GM19035 (cell line): ENCODE results near the gene DBX2.
A peak's percentile ranks its signal among the peaks of the same experiment; 100 is the strongest.
"Not testable (repeated sequence)": the region's sequence is repeated elsewhere in the genome, so short reads cannot be mapped to it uniquely, and the experiment has no call there.

Source experiments
- ATAC-seq: cut with Tn5 transposase; IDR thresholded peaks from one replicate; pipeline ENCODE4 v1.9.1; 2021; ENCODE audit not compliant: unreplicated experiment

DBX2 gene

DNA sequence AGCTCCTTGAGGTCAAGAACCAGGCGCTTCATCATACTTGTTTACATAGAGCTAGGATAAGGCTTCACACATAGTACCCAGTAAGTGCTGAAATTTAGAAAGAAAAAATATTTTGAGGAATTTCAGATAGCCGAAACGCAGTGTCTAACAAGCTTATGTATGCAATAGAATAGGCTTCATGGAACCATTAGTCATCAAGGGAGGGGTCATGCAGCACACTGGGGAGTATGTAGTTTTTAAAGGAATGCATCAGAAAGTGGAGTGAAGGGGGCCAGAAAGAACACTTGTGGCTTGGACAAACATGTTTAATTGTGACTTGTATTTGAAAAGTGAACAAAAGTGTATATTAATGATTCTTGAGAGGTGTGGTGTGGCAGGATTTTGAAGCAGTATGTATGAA, 38.1 kb downstream of the DBX2 start:
- no peak for ATAC-seq

DNA sequence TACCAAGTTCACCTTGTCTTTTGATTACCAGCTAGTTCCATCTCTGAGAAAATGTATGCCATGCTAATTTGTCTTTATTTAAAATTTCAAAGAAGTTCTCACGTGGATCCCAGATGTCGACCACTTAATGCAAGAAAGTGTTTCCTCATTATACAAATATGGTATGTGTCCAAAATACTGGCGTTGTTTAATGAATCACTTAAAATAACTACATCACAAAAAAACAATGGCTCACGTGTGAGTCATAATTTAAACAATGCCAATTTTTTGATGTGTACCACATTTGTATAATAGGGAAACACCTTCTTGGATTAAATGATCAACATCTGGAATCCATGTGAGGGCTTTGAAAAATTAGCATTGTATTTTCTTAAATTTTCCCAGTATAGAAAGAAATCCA, 40.8 kb downstream of the DBX2 start:
- no peak for ATAC-seq

DNA sequence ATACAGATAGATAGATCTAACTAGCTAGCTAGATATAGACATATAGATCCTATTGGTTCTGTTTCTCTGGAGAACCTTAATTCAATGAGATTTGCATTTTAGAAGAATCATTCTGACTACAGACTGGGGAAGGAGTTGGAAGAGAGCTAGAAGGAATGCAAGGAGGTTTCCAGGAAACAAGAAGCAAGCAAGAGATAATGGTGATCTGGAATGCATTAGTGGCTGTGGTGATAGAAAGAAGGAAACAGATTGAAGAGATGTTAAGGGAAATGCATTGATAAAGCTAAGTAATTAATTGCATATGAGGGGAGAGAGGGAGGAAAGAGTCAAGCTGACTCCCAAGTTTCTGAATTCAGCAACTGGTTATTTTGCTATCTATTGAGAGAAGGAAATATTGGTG, 42.7 kb downstream of the DBX2 start:
- ATAC-seq, result no peak

DNA sequence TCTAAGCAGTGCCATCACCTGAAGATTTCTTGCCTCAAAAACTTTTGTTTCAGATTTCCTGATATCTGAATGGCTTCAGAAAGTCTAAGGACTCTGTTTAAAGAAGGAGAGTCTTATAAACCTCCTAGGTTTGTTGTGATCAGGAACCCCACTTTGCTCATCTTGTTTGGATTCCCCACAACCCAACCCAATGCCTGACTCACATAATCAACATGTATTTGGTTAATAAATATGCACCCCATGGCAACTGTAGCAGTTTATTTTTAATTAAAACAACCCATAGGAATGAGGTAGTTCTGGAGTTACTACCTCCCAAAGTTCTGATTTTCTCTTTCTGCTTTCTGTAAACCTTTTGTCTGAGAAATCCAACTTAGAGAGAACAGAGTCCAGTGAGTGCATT, 51.5 kb downstream of the DBX2 start:
- ATAC-seq, result no peak

DNA sequence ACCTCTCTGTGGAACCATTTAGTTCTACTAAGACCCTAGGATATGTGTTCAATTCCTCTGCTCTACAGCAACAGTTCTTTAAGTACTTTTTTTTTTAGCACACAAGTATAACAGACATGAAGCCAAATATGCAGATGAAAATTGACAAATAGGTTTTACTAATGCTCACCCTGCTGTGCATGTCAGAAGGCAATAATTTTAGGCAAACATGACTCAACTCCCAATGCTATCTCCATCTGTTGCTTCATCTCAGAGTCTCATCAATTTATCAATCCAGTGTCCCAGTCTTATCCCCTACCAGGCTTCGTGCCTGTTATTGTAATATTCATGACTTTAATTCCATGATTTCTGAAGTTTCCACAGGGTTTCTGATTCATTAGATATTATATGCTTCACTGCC, 57.7 kb downstream of the DBX2 start:
- ATAC-seq, result no peak

DNA sequence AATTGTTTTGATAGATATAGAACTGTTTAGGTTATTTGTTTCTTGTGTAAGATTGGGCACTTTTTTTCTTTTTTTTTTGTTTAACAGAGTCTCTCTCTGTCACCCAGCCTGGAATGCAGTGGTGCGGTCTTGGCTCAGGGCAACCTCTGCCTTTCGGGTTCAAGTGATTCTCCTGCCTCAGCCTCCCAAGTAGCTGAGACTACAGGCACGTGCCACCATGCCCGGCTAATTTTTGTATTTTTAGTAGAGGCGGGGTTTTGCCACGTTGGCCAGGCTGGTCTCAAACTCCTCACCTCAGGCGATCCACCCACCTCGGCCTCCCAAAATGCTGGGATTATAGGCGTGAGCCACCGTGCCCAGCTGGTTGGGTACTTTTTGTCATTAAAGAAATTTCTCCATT, 66.0 kb downstream of the DBX2 start:
- ATAC-seq, result not testable (repeated sequence)

DNA sequence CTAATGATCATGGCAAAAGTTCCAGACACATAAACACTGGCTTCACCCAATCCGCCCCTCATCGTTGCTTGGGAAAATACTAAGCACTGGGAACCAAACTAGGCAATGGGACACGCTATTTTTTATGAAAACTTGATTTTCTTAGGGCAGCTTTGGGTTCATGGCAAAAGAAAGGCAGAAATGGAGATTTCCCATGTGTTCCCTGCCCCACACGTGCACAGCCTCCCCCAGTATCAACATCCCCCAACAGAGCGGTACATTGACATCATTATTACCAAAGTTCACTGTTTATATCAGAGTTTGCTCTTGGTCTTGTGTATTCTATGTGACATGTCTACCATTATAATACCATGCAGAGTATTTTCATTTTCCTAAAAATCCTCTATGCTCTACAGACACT, 71.0 kb downstream of the DBX2 start:
- no peak for ATAC-seq

DNA sequence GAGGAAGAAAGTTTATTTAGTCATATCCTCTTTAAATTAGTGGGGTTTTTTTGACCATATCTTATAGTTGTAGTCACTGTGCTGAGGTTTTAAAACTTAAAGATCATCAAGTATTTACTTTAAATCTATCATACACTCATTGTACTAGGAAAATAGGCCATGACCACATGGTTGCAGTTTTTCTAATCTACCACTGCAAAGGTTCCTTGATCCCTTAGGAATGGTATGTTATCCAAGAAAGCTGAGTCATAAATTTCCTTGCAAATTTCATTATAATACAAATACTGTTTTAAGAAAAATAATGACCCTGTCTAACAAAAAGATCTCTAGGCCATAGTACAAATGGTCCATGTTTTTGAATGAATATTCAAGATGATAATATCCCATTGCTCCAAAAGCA, 74.7 kb downstream of the DBX2 start:
- ATAC-seq, result no peak

DNA sequence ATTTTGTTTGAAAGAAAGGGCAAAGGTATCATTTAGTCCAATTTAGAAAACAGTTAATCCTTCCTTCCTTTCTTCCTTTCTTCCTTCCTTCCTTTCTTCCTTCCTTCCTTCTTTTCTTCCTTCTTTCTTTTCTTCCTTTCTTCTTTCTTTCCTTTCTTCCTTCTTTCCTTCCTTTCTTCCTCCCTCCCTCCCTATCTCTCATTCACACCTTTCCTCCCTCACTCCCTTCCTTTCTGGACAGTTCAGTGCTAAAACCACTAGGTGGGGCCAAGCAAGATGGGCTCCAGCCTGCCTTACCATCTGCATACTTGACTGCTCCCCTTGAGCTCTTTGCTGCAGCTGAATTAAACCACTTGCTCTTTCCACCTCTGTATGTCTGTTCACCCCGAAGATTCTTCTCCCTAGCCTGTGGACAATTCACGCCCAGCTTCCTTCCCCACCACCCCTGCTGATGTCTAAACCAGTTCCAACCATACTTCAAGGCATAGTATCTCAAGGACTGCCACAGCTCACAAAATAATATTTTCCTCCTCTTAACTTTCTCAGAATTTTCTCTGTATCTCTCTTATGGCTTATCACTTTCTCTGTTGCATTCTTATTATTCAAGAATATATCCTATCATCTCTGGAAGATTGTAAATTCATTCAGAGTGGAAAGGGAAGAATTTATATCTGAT, 78.0 kb downstream of the DBX2 start:
- peak; percentile 59 for ATAC-seq

DNA sequence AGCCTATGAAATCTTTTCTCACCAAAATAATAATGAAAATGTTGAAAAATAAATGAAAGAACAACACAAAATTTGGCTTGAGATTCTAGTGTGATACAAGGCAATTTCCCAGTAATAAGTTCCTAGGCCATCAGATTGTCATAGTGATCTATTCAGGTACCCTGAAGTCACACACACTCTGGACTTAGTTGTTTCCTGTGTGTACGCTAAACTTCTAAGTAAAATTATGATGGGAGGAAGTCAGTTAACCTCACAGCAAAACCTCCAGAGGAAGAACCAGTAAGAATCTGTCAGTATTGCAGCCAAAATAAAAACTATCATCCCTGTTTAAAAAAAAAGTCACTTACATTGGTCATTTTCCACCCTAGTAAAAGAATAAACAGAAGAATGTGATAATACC, 81.9 kb downstream of the DBX2 start:
- ATAC-seq, result no peak
